ENCODE data around the gene CHRFAM7A. TPM values are rescaled to one million over a fixed set of nuclear protein-coding genes. Genes with fewer than 3 reads are reported as not detected.
"Not testable (repeated sequence)": the region's sequence is repeated elsewhere in the genome, so short reads cannot be mapped to it uniquely, and the experiment has no call there.

Gene CHRFAM7A
- total RNA-seq, 3 donors from 2014 or later (not counting 1 experiment from before 2014, with no cell fraction given), result 11.7 to 32.5 (median 18.3) TPM

GRCh38 chr15:30368271-30368670 is 25.1 kb downstream of the CHRFAM7A start:
- H3K27ac ChIP-seq (ENCODE audit: low read length); H3K36me3 Mint-ChIP-seq; DNase-seq; H3K4me3 ChIP-seq (ENCODE audit: low read length); H3K27me3 Mint-ChIP-seq (ENCODE audit: low read depth in 2 of 2); H3K27ac Mint-ChIP-seq; H3K4me3 Mint-ChIP-seq; H3K36me3 ChIP-seq (ENCODE audit: control insufficient read depth, insufficient read depth, low read length); H3K9me3 ChIP-seq (ENCODE audit: control insufficient read depth, insufficient read depth, low read length); H3K27me3 ChIP-seq (ENCODE audit: control insufficient read depth, insufficient read depth, low read length); ATAC-seq; intact Hi-C loops (cut with micrococcal nuclease); H3K4me1 ChIP-seq (ENCODE audit: control insufficient read depth, insufficient read depth, low read length); H3K4me1 Mint-ChIP-seq; H3K9me3 Mint-ChIP-seq: not testable (repeated sequence)
- WGBS (ENCODE audit: insufficient coverage), result no CpG with 5 or more reads among the region's 3 CpGs

- H3K4me3 ChIP-seq (ENCODE audit: low read length); H3K27ac Mint-ChIP-seq; H3K27ac ChIP-seq (ENCODE audit: low read length); ATAC-seq; H3K27me3 ChIP-seq (ENCODE audit: control insufficient read depth, insufficient read depth, low read length); H3K27me3 Mint-ChIP-seq (ENCODE audit: low read depth in 2 of 2); H3K9me3 Mint-ChIP-seq; H3K36me3 ChIP-seq (ENCODE audit: control insufficient read depth, insufficient read depth, low read length); H3K4me3 Mint-ChIP-seq; intact Hi-C loops (cut with micrococcal nuclease); H3K9me3 ChIP-seq (ENCODE audit: control insufficient read depth, insufficient read depth, low read length); H3K4me1 ChIP-seq (ENCODE audit: control insufficient read depth, insufficient read depth, low read length); H3K36me3 Mint-ChIP-seq; H3K4me1 Mint-ChIP-seq: not testable (repeated sequence)
- DNase-seq, result peak in 1 of 2 donors; percentile 0
- 95% methylated on average over 11 of the region's 17 CpGs for WGBS (ENCODE audit: insufficient coverage)
Measured at GRCh38 chr15:30367246-30367645, 26.1 kb downstream of the CHRFAM7A start.

- H3K27ac Mint-ChIP-seq, result not testable (repeated sequence)
Measured at GRCh38 chr15:30361404-30361803, 31.9 kb downstream of the CHRFAM7A start.

GRCh38 chr15:30360990-30361389 is 32.4 kb downstream of the CHRFAM7A start:
- H3K36me3 ChIP-seq (ENCODE audit: control insufficient read depth, insufficient read depth, low read length); H3K4me1 Mint-ChIP-seq; H3K36me3 Mint-ChIP-seq; H3K27me3 Mint-ChIP-seq (ENCODE audit: low read depth in 2 of 2); H3K27ac ChIP-seq (ENCODE audit: low read length); H3K4me3 Mint-ChIP-seq; ATAC-seq; H3K9me3 ChIP-seq (ENCODE audit: control insufficient read depth, insufficient read depth, low read length); DNase-seq; H3K27ac Mint-ChIP-seq; H3K27me3 ChIP-seq (ENCODE audit: control insufficient read depth, insufficient read depth, low read length); intact Hi-C loops (cut with micrococcal nuclease); H3K9me3 Mint-ChIP-seq; H3K4me1 ChIP-seq (ENCODE audit: control insufficient read depth, insufficient read depth, low read length); H3K4me3 ChIP-seq (ENCODE audit: low read length): not testable (repeated sequence)
- WGBS (ENCODE audit: insufficient coverage), result no CpG with 5 or more reads among the region's 2 CpGs

More at GRCh38 chr15:30361404-30361803, 31.9 kb downstream of the CHRFAM7A start:
- H3K4me1 Mint-ChIP-seq; H3K27ac ChIP-seq (ENCODE audit: low read length); intact Hi-C loops (cut with micrococcal nuclease); H3K4me1 ChIP-seq (ENCODE audit: control insufficient read depth, insufficient read depth, low read length); ATAC-seq; DNase-seq; H3K4me3 Mint-ChIP-seq; H3K27me3 ChIP-seq (ENCODE audit: control insufficient read depth, insufficient read depth, low read length); H3K27me3 Mint-ChIP-seq (ENCODE audit: low read depth in 2 of 2); H3K9me3 Mint-ChIP-seq; H3K9me3 ChIP-seq (ENCODE audit: control insufficient read depth, insufficient read depth, low read length); H3K36me3 ChIP-seq (ENCODE audit: control insufficient read depth, insufficient read depth, low read length); H3K36me3 Mint-ChIP-seq; H3K4me3 ChIP-seq (ENCODE audit: low read length): not testable (repeated sequence)
- no CpG with 5 or more reads among the region's 5 CpGs for WGBS (ENCODE audit: insufficient coverage)

GRCh38 chr15:30355043-30355442 is 38.3 kb downstream of the CHRFAM7A start:
- H3K27ac Mint-ChIP-seq, result not testable (repeated sequence)

GRCh38 chr15:30349803-30350202 is 43.5 kb downstream of the CHRFAM7A start:
- ATAC-seq; H3K4me1 ChIP-seq (ENCODE audit: control insufficient read depth, insufficient read depth, low read length); H3K36me3 ChIP-seq (ENCODE audit: control insufficient read depth, insufficient read depth, low read length); H3K4me3 Mint-ChIP-seq; H3K27ac ChIP-seq (ENCODE audit: low read length); H3K27me3 ChIP-seq (ENCODE audit: control insufficient read depth, insufficient read depth, low read length); H3K27ac Mint-ChIP-seq; intact Hi-C loops (cut with micrococcal nuclease); DNase-seq; H3K9me3 Mint-ChIP-seq; H3K4me3 ChIP-seq (ENCODE audit: low read length); H3K36me3 Mint-ChIP-seq; H3K27me3 Mint-ChIP-seq (ENCODE audit: low read depth in 2 of 2); H3K4me1 Mint-ChIP-seq; H3K9me3 ChIP-seq (ENCODE audit: control insufficient read depth, insufficient read depth, low read length): not testable (repeated sequence)
- no CpG with 5 or more reads among the region's 5 CpGs for WGBS (ENCODE audit: insufficient coverage)

More at GRCh38 chr15:30355043-30355442, 38.3 kb downstream of the CHRFAM7A start:
- H3K27me3 ChIP-seq (ENCODE audit: control insufficient read depth, insufficient read depth, low read length); H3K27me3 Mint-ChIP-seq (ENCODE audit: low read depth in 2 of 2); H3K9me3 ChIP-seq (ENCODE audit: control insufficient read depth, insufficient read depth, low read length); DNase-seq; H3K36me3 Mint-ChIP-seq; ATAC-seq; H3K36me3 ChIP-seq (ENCODE audit: control insufficient read depth, insufficient read depth, low read length); H3K4me1 ChIP-seq (ENCODE audit: control insufficient read depth, insufficient read depth, low read length); intact Hi-C loops (cut with micrococcal nuclease); H3K4me3 Mint-ChIP-seq; H3K27ac ChIP-seq (ENCODE audit: low read length); H3K4me1 Mint-ChIP-seq; H3K9me3 Mint-ChIP-seq; H3K4me3 ChIP-seq (ENCODE audit: low read length): not testable (repeated sequence)
- 90% methylated on average over 3 of the region's 6 CpGs for WGBS (ENCODE audit: insufficient coverage)

- not testable (repeated sequence) for H3K4me1 Mint-ChIP-seq
Measured at GRCh38 chr15:30336584-30336983, 56.8 kb downstream of the CHRFAM7A start.

GRCh38 chr15:30334152-30334551 is 59.2 kb downstream of the CHRFAM7A start:
- H3K9me3 Mint-ChIP-seq; H3K36me3 ChIP-seq (ENCODE audit: control insufficient read depth, insufficient read depth, low read length); H3K4me1 ChIP-seq (ENCODE audit: control insufficient read depth, insufficient read depth, low read length); H3K36me3 Mint-ChIP-seq; intact Hi-C loops (cut with micrococcal nuclease); H3K27ac Mint-ChIP-seq; H3K4me3 Mint-ChIP-seq; ATAC-seq; H3K27me3 ChIP-seq (ENCODE audit: control insufficient read depth, insufficient read depth, low read length); H3K9me3 ChIP-seq (ENCODE audit: control insufficient read depth, insufficient read depth, low read length); H3K27me3 Mint-ChIP-seq (ENCODE audit: low read depth in 2 of 2); H3K4me3 ChIP-seq (ENCODE audit: low read length); H3K27ac ChIP-seq (ENCODE audit: low read length); DNase-seq; H3K4me1 Mint-ChIP-seq: not testable (repeated sequence)
- WGBS (ENCODE audit: insufficient coverage), result no CpG with 5 or more reads among the region's 5 CpGs

More at GRCh38 chr15:30336584-30336983, 56.8 kb downstream of the CHRFAM7A start:
- WGBS (ENCODE audit: insufficient coverage), result no CpG with 5 or more reads among the region's 4 CpGs
- H3K4me1 ChIP-seq (ENCODE audit: control insufficient read depth, insufficient read depth, low read length); intact Hi-C loops (cut with micrococcal nuclease); H3K27me3 Mint-ChIP-seq (ENCODE audit: low read depth in 2 of 2); H3K4me3 Mint-ChIP-seq; H3K4me3 ChIP-seq (ENCODE audit: low read length); H3K27ac ChIP-seq (ENCODE audit: low read length); ATAC-seq; H3K36me3 ChIP-seq (ENCODE audit: control insufficient read depth, insufficient read depth, low read length); H3K36me3 Mint-ChIP-seq; H3K9me3 Mint-ChIP-seq; DNase-seq; H3K9me3 ChIP-seq (ENCODE audit: control insufficient read depth, insufficient read depth, low read length); H3K27ac Mint-ChIP-seq; H3K27me3 ChIP-seq (ENCODE audit: control insufficient read depth, insufficient read depth, low read length): not testable (repeated sequence)
